Measurements from ENCODE around the gene UBE2N. TPM values are rescaled to one million over a fixed set of nuclear protein-coding genes. Genes with fewer than 3 reads are reported as not detected.
A peak's percentile ranks its signal among the peaks of the same experiment; 100 is the strongest.

Gene UBE2N
- total and polyA plus RNA-seq, 2 donors (not counting 1 experiment from before 2014, with no cell fraction given) = 56.3 to 83.8 TPM

DNA sequence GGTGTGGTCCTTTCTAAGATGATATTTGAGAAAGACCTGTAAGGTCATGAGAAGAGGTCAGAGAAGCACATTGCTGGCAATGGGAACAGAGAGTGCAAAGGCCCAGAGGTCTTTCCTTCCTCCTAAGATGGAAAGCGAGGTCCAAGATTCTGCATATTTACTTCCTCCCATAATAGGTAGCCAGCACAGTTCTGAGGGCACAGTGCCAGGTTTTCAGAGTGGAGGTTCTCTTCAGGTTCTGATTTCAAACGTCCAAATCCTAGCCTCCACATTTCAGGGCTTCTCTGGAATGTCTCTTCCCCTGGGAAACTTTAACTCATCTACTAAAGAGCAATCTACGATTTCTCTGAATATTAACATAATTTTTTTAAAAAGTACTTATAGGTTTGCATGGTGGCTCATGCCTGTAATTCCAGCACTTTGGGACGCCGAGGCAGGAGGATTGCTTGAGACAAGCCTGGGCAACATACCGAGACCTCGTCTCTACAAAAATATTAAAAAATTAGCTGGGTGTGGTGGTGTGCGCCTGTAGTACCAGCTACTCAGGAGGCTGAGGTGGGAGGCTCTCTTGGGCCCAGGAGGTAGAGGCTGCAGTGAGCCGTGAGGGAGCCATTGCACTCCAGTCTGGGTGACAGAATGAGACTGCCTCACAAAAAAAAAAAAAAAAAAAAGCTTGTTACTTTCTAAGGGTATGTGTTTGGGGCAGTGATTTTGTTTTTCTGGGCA is 25.0 kb upstream of the UBE2N start:
- peak overlapping the region; percentile 77 for H3K4me2 ChIP-seq (replicated peaks; ENCODE audit: low read depth, low read length, poor library complexity, severe bottlenecking)
- peaks cover 2 to 10% of the 10 kb centered on the region in 2 experiments for H3K36me3 ChIP-seq (replicated peaks in 1 of 2; ENCODE audit: control extremely low read depth in 1 of 2, control insufficient read depth in 1 of 2, extremely low read depth in 1 of 2, insufficient read depth in 2 of 2, low read length in 1 of 2)
- POLR2A ChIA-PET = interaction anchor here (0.5 to 1.2 kb wide), 6 partner anchors 25 to 537 kb away, joined by 3 to 6 read pairs (median 4); partner anchors contain the start of gene UBE2N
- peaks cover 12 to 17% of the 10 kb centered on the region in 2 donors for H3K4me1 ChIP-seq (ENCODE audit: control insufficient read depth in 2 of 2, insufficient read depth in 2 of 2, low read length in 2 of 2)
- no peaks in the 10 kb centered on the region for H3K9me3 ChIP-seq (ENCODE audit: control extremely low read depth in 1 of 3, control insufficient read depth in 2 of 3, insufficient read depth in 1 of 3, low read length in 2 of 3)
- peaks cover 42% of the 10 kb centered on the region for H3K79me2 ChIP-seq (ENCODE audit: control insufficient read depth, insufficient read depth, low read length)
- H3K27me3 Mint-ChIP-seq = no peaks in the 10 kb centered on the region
- intact Hi-C loops (cut with micrococcal nuclease) = loop anchor here (1.0 kb wide), 5 partner anchors 24 to 537 kb away; partner anchors contain the start of genes CRADD and EEA1
- H3K9ac ChIP-seq (ENCODE audit: low read length) = peak overlapping the region; percentile 76
- H2AFZ ChIP-seq (ENCODE audit: insufficient read depth, low read depth, low read length, poor library complexity, severe bottlenecking) = peak overlapping the region; percentile 89
- TF ChIP-seq, protein P1, sequence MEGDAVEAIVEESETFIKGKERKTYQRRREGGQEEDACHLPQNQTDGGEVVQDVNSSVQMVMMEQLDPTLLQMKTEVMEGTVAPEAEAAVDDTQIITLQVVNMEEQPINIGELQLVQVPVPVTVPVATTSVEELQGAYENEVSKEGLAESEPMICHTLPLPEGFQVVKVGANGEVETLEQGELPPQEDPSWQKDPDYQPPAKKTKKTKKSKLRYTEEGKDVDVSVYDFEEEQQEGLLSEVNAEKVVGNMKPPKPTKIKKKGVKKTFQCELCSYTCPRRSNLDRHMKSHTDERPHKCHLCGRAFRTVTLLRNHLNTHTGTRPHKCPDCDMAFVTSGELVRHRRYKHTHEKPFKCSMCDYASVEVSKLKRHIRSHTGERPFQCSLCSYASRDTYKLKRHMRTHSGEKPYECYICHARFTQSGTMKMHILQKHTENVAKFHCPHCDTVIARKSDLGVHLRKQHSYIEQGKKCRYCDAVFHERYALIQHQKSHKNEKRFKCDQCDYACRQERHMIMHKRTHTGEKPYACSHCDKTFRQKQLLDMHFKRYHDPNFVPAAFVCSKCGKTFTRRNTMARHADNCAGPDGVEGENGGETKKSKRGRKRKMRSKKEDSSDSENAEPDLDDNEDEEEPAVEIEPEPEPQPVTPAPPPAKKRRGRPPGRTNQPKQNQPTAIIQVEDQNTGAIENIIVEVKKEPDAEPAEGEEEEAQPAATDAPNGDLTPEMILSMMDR (IDR thresholded peaks at IDR 0.05) = no peak
- TF ChIP-seq EZH2 (IDR thresholded peaks at IDR 0.05; ENCODE audit: borderline replicate concordance, insufficient read depth, low read depth, low read length, poor library complexity, severe bottlenecking) = no peak
- 98% methylated on average over 6 of the region's 9 CpGs for WGBS (ENCODE audit: insufficient coverage)
- CTCF ChIA-PET = interaction anchor here (0.8 to 1.9 kb wide), 13 partner anchors 17 to 683 kb away, joined by 3 to 8 read pairs (median 4); no protein-coding TSS in a partner anchor
- no peak for ATAC-seq (ENCODE audit: low read depth)
- peak overlapping the region; percentile 95 for H3K4me3 Mint-ChIP-seq
- DNase-seq = no peak
- H3K4me1 Mint-ChIP-seq = peaks cover 28% of the 10 kb centered on the region
- H3K27ac Mint-ChIP-seq = peak overlapping the region; percentile 95
- no peaks in the 10 kb centered on the region for H4K20me1 ChIP-seq (ENCODE audit: control insufficient read depth, insufficient read depth, low read length, poor library complexity, severe bottlenecking)
- no peaks in the 10 kb centered on the region for H3K27me3 ChIP-seq (replicated peaks in 1 of 4; ENCODE audit: control extremely low read depth in 1 of 4, control insufficient read depth in 3 of 4, insufficient read depth in 4 of 4, low read length in 3 of 4)
- peaks cover 2% of the 10 kb centered on the region for H3K9me3 Mint-ChIP-seq (ENCODE audit: insufficient read depth)
- H3K4me3 ChIP-seq (ENCODE audit: control extremely low read depth in 1 of 5, extremely low read depth in 1 of 5, insufficient read depth in 1 of 5, low read depth in 2 of 5, low read length in 4 of 5) = peak overlapping the region in 4 of 5 experiments; percentile 64 to 82 (median 72)
- H3K27ac ChIP-seq (ENCODE audit: low read length in 2 of 2) = peak overlapping the region in 1 of 2 donors; percentile 80

DNA sequence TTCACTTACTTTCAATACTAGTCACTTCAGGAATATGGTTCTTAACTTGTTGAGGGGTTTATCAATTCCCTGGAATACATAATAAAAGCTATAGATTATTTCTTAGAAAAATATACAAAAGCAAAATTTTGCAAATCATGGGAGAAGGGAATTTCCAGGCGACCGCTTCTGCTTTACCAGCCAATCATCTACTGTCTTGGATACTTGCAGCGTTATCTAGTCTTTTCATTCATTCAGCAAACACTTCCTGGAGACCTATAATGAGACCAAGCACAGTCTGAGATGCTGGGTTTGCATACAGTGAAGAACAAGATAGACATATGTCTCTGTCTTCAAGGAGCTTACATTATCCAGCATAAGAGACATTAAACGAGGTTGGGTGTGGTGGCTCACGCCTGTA is 24.1 kb upstream of the UBE2N start:
- Histone ChIP-seq H2AFZ (ENCODE audit: insufficient read depth, low read depth, low read length, poor library complexity, severe bottlenecking) (no peak overlapping the region), H3K27me3 (replicated peaks in 1 of 4; ENCODE audit: control extremely low read depth in 1 of 4, control insufficient read depth in 3 of 4, insufficient read depth in 4 of 4, low read length in 3 of 4) (no peaks in the 10 kb centered on the region), H4K20me1 (ENCODE audit: control insufficient read depth, insufficient read depth, low read length, poor library complexity, severe bottlenecking) (no peaks in the 10 kb centered on the region), H3K27ac (ENCODE audit: low read length in 2 of 2) (no peak overlapping the region), H3K9me3 (ENCODE audit: control extremely low read depth in 1 of 3, control insufficient read depth in 2 of 3, insufficient read depth in 1 of 3, low read length in 2 of 3) (no peaks in the 10 kb centered on the region), H3K4me1 (ENCODE audit: control insufficient read depth in 2 of 2, insufficient read depth in 2 of 2, low read length in 2 of 2) (peaks cover 12 to 17% of the 10 kb centered on the region in 2 donors), H3K79me2 (ENCODE audit: control insufficient read depth, insufficient read depth, low read length) (peaks cover 35% of the 10 kb centered on the region), H3K9ac (ENCODE audit: low read length) (no peak overlapping the region), H3K36me3 (replicated peaks in 1 of 2; ENCODE audit: control extremely low read depth in 1 of 2, control insufficient read depth in 1 of 2, extremely low read depth in 1 of 2, insufficient read depth in 2 of 2, low read length in 1 of 2) (peaks cover 2 to 10% of the 10 kb centered on the region in 2 experiments), H3K4me3 (ENCODE audit: control extremely low read depth in 1 of 5, extremely low read depth in 1 of 5, insufficient read depth in 1 of 5, low read depth in 2 of 5, low read length in 4 of 5) (no peak overlapping the region), H3K4me2 (replicated peaks; ENCODE audit: low read depth, low read length, poor library complexity, severe bottlenecking) (no peak overlapping the region)
- CTCF ChIA-PET = interaction anchor here (0.6 to 1.9 kb wide), 4 partner anchors 16 to 46 kb away, joined by 3 to 6 read pairs (median 5); partner anchors contain the start of gene UBE2N
- intact Hi-C loops (cut with micrococcal nuclease) = no loop called here
- peaks cover 30% of the 10 kb centered on the region for H3K4me1 Mint-ChIP-seq
- peaks cover 2% of the 10 kb centered on the region for H3K9me3 Mint-ChIP-seq (ENCODE audit: insufficient read depth)
- no CpG with 5 or more reads among the region's 5 CpGs for WGBS (ENCODE audit: insufficient coverage)
- POLR2A ChIA-PET = interaction anchor here (0.6 kb wide), 1 partner anchor 522 kb away, joined by 3 read pairs; no protein-coding TSS in a partner anchor
- DNase-seq = no peak
- H3K27ac Mint-ChIP-seq = no peak overlapping the region
- peak overlapping the region; percentile 45 for H3K4me3 Mint-ChIP-seq
- no peaks in the 10 kb centered on the region for H3K27me3 Mint-ChIP-seq
- ATAC-seq (ENCODE audit: low read depth) = no peak
- TF ChIP-seq, protein P1 (IDR thresholded peaks at IDR 0.05) = no peak
- TF ChIP-seq EZH2 (IDR thresholded peaks at IDR 0.05; ENCODE audit: borderline replicate concordance, insufficient read depth, low read depth, low read length, poor library complexity, severe bottlenecking) = no peak
